Lower leg skin (tissue), 4 donors: ENCODE results near the gene CALN1. TPM values are rescaled to one million over a fixed set of nuclear protein-coding genes. Genes with fewer than 3 reads are reported as not detected.

Experiments
- DNase-seq, 2 donors: peaks; one replicate each; pipeline ENCODE4 v3.0.0-alpha.2; 2019; ENCODE audit warnings: low spot score in 2 of 2
- H3K4me3 ChIP-seq: fragments of 200-600 bp; sonication (generic); 2 replicates; pipeline ENCODE4 v1.5.1; 2017; ENCODE audit warnings: mild to moderate bottlenecking, low read depth; ENCODE audit not compliant: poor library complexity, severe bottlenecking
- POLR2A ChIP-seq, 2 donors: fragments of 450-650 bp; IDR thresholded peaks; one replicate each; pipeline ENCODE4 v1.6.1; 2016 to 2017; ENCODE audit warnings: antibody characterized with exemption in 2 of 2, mild to moderate bottlenecking in 1 of 2, moderate library complexity in 1 of 2
- WGBS, 2 donors: methylation state at CpG; one replicate each; pipeline ENCODE4 v1.1.5; 2018; 5-methylcytosine and 5-hydroxymethylcytosine counted together
- intact Hi-C: fragments of 100-400 bp; cut with DNase I; formaldehyde crosslinking; loops from one replicate; pipeline ENCODE4 v1.15.0; 2023; ENCODE audit warnings: low total_unique reads
- total RNA-seq, 4 donors: library from RNA; depleted of rRNA; stranded (reverse); fragments of >200 nt; gene quantifications; one replicate each; pipeline ENCODE4 v1.1.0, GENCODE V29; 2016
- TF ChIP-seq, protein P1 (sequence below), 3 donors: fragments of 450-650 bp; IDR thresholded peaks; one replicate each; pipeline ENCODE4 v1.5.1; 2016; ENCODE audit warnings: antibody characterized with exemption in 3 of 3, mild to moderate bottlenecking in 3 of 3, moderate library complexity in 2 of 3

CALN1 gene
- total RNA-seq, 4 donors from 2014 or later: 2.3 to 11.2 (median 7.3) TPM

DNA sequence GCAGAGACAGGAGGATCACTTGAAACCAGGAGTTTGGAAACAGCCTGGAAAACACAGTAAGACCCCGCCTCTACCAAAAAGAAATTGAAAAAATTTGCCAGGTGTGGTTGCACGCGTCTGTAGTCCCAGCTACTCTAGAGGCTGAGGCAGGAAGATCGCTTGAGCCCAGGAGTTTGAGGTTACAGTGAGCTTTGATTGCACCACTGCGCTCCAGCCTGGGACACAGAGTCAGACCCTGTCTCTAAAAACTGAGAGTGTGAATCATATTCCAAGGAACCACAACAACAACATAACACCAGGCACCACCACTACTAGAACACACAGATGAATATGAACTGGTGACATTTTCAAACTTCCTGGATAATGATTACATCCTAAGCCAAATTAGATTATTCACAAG is 324.2 kb downstream of the CALN1 start:
- H3K4me3 ChIP-seq: no peak overlapping the region
- WGBS, 2 donors: 49 to 61% methylated on average over 5 of the region's 5 CpGs
- TF ChIP-seq, protein P1, sequence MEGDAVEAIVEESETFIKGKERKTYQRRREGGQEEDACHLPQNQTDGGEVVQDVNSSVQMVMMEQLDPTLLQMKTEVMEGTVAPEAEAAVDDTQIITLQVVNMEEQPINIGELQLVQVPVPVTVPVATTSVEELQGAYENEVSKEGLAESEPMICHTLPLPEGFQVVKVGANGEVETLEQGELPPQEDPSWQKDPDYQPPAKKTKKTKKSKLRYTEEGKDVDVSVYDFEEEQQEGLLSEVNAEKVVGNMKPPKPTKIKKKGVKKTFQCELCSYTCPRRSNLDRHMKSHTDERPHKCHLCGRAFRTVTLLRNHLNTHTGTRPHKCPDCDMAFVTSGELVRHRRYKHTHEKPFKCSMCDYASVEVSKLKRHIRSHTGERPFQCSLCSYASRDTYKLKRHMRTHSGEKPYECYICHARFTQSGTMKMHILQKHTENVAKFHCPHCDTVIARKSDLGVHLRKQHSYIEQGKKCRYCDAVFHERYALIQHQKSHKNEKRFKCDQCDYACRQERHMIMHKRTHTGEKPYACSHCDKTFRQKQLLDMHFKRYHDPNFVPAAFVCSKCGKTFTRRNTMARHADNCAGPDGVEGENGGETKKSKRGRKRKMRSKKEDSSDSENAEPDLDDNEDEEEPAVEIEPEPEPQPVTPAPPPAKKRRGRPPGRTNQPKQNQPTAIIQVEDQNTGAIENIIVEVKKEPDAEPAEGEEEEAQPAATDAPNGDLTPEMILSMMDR (IDR thresholded peaks at IDR 0.05): no peak
- TF ChIP-seq POLR2A (IDR thresholded peaks at IDR 0.05): no peak
- DNase-seq: peak in 1 of 2 donors; percentile 40
- intact Hi-C loops: no loop called here

- WGBS, 2 donors: 48 to 61% methylated on average over 7 of the region's 7 CpGs
- no peak for TF ChIP-seq POLR2A (IDR thresholded peaks at IDR 0.05)
- TF ChIP-seq, protein P1 (IDR thresholded peaks at IDR 0.05): no peak
- intact Hi-C loops: no loop called here
- no peak for DNase-seq
- no peak overlapping the region for H3K4me3 ChIP-seq
Measured at GRCh38 chr7:72080865-72081510, 331.1 kb downstream of the CALN1 start.

DNA sequence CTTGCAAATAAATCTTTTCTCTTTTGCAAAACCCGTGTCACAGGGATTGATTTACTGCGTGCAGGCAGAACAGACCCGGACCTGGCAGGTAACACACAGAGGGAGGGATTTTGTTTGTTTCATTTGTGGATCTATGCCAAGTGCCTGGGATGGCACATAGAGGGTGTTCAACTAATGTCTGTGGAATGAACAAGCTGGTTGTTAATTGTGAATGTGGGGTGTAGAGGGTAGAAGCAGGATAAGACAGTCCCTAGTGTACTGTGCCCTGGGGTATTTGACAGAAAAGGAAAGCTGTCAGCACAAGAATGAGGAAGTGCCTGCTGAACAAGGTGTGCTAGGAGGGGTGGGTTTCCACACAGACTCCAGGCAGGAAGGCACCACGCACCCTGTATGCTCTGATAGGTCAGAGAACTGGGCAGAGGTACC is 331.8 kb downstream of the CALN1 start:
- intact Hi-C loops: no loop called here

DNA sequence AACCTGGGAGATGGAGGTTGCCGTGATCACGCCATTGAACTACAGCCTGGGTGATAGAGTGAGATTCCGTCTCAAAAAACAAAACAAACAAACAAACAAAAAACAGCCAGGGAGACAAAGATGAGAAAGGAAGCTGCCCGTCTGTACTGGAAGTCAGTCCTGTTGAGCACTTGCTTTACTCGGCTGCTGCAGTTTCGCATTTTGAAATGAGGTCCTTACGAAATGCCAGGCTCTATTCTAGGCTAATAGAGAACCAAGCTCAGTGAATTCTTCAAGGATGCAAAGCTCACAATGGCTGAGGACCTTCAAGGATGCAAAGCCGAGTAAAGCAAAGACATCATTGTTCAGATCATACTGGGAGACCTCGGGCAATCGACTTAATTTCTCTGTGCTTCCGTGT is 333.3 kb downstream of the CALN1 start:
- intact Hi-C loops: no loop called here
- no peak for TF ChIP-seq POLR2A (IDR thresholded peaks at IDR 0.05)
- TF ChIP-seq, protein P1 (IDR thresholded peaks at IDR 0.05): no peak
- no peak for DNase-seq
- no peak overlapping the region for H3K4me3 ChIP-seq
- WGBS, 2 donors: 95 to 96% methylated on average over 11 of the region's 11 CpGs

More for the DNA sequence above, 331.8 kb downstream of the CALN1 start:
- DNase-seq: no peak
- no peak overlapping the region for H3K4me3 ChIP-seq
- 41% methylated on average over 4 of the region's 4 CpGs for WGBS, 2 donors
- TF ChIP-seq, protein P1 (IDR thresholded peaks at IDR 0.05): no peak
- TF ChIP-seq POLR2A (IDR thresholded peaks at IDR 0.05): no peak

GRCh38 chr7:72078301-72078700 is 333.8 kb downstream of the CALN1 start:
- TF ChIP-seq POLR2A (IDR thresholded peaks at IDR 0.05): no peak
- TF ChIP-seq, protein P1 (IDR thresholded peaks at IDR 0.05): no peak
- no peak overlapping the region for H3K4me3 ChIP-seq
- no peak for DNase-seq
- intact Hi-C loops: no loop called here
- 86 to 94% methylated on average over 8 of the region's 8 CpGs for WGBS, 2 donors

GRCh38 chr7:72077786-72078185 is 334.4 kb downstream of the CALN1 start:
- DNase-seq: no peak
- no peak for TF ChIP-seq POLR2A (IDR thresholded peaks at IDR 0.05)
- TF ChIP-seq, protein P1 (IDR thresholded peaks at IDR 0.05): no peak
- intact Hi-C loops: no loop called here
- 72 to 79% methylated on average over 4 of the region's 4 CpGs for WGBS, 2 donors
- H3K4me3 ChIP-seq: no peak overlapping the region
